Measurements from ENCODE around the gene TSC2.

The TSC2 gene

GRCh38 chr16:2043667-2044451 lies 3.9 kb upstream of the TSC2 start:
- no peak for DNase-seq (ENCODE audit: low spot score)

GRCh38 chr16:2044541-2044940 lies 3.2 kb upstream of the TSC2 start:
- DNase-seq (ENCODE audit: low spot score) = no peak

- no peak for DNase-seq (ENCODE audit: low spot score)
These were observed 1.6 kb upstream of the TSC2 start for GRCh38 chr16:2045965-2046892.

GRCh38 chr16:2046893-2047329 lies 874 bp upstream of the TSC2 start:
- DNase-seq (ENCODE audit: low spot score) = no peak

- DNase-seq (ENCODE audit: low spot score) = no peak
These were observed 345 bp downstream of the TSC2 start for GRCh38 chr16:2048116-2048543.

- DNase-seq (ENCODE audit: low spot score) = no peak
These were observed 5.4 kb downstream of the TSC2 start for GRCh38 chr16:2053211-2053610.

GRCh38 chr16:2053897-2054296 lies 6.1 kb downstream of the TSC2 start:
- no peak for DNase-seq (ENCODE audit: low spot score)

- no peak for DNase-seq (ENCODE audit: low spot score)
These were observed 6.9 kb downstream of the TSC2 start for GRCh38 chr16:2054543-2055245.

GRCh38 chr16:2056077-2056476 lies 8.3 kb downstream of the TSC2 start:
- no peak for DNase-seq (ENCODE audit: low spot score)

- no peak for DNase-seq (ENCODE audit: low spot score)
These were observed 9.1 kb downstream of the TSC2 start for GRCh38 chr16:2056681-2057407.

- DNase-seq (ENCODE audit: low spot score) = no peak
These were observed 9.7 kb downstream of the TSC2 start for GRCh38 chr16:2057438-2057837.

GRCh38 chr16:2058420-2058819 lies 10.6 kb downstream of the TSC2 start:
- no peak for DNase-seq (ENCODE audit: low spot score)

- no peak for DNase-seq (ENCODE audit: low spot score)
These were observed 11.1 kb downstream of the TSC2 start for GRCh38 chr16:2058872-2059271.

GRCh38 chr16:2060346-2060745 lies 12.6 kb downstream of the TSC2 start:
- no peak for DNase-seq (ENCODE audit: low spot score)

- no peak for DNase-seq (ENCODE audit: low spot score)
These were observed 13.2 kb downstream of the TSC2 start for GRCh38 chr16:2061023-2061422.

- no peak for DNase-seq (ENCODE audit: low spot score)
These were observed 13.7 kb downstream of the TSC2 start for GRCh38 chr16:2061526-2061925.

GRCh38 chr16:2062801-2063200 lies 15.0 kb downstream of the TSC2 start:
- DNase-seq (ENCODE audit: low spot score) = no peak

GRCh38 chr16:2063861-2064260 lies 16.1 kb downstream of the TSC2 start:
- no peak for DNase-seq (ENCODE audit: low spot score)

GRCh38 chr16:2064368-2064945 lies 16.7 kb downstream of the TSC2 start:
- DNase-seq (ENCODE audit: low spot score) = no peak

GRCh38 chr16:2066139-2066538 lies 18.4 kb downstream of the TSC2 start:
- no peak for DNase-seq (ENCODE audit: low spot score)
